GM06990 (cell line): ENCODE results near the gene NIPAL4.

Source experiments
- DNase-seq: peaks from one replicate; pipeline ENCODE4 v3.0.0-alpha.2; 2011; ENCODE audit not compliant: insufficient read length; ENCODE audit errors: extremely low read depth
- H3K27me3 ChIP-seq: replicated peaks from 2 replicates; pipeline ENCODE4 v1.6.0; 2011; ENCODE audit warnings: low read length; ENCODE audit not compliant: control insufficient read depth, insufficient read depth
- H3K36me3 ChIP-seq: 2 replicates; pipeline ENCODE4 v1.5.1; 2011; ENCODE audit warnings: low read length; ENCODE audit not compliant: control insufficient read depth, insufficient read depth
- H3K4me3 ChIP-seq: replicated peaks from 2 replicates; pipeline ENCODE4 v1.5.1; 2011; ENCODE audit warnings: low read depth, mild to moderate bottlenecking, control low read depth, low read length
- CTCF ChIP-seq: IDR thresholded peaks from 2 replicates; pipeline ENCODE4 v1.5.1; 2011; ENCODE audit warnings: low read length, control low read depth, mild to moderate bottlenecking, inconsistent platforms; ENCODE audit not compliant: insufficient read depth, poor library complexity, severe bottlenecking

The NIPAL4 gene

GRCh38 chr5:157516006-157516405, 56.0 kb downstream of the NIPAL4 start:
- H3K27me3 ChIP-seq = no peaks in the 10 kb centered on the region
- H3K4me3 ChIP-seq = no peak overlapping the region
- H3K36me3 ChIP-seq = peaks cover 9% of the 10 kb centered on the region
- no peak for DNase-seq
- no peak for TF ChIP-seq CTCF

GRCh38 chr5:157516626-157517325, 56.8 kb downstream of the NIPAL4 start:
- Histone ChIP-seq H3K27me3 (no peaks in the 10 kb centered on the region), H3K4me3 (no peak overlapping the region), H3K36me3 (peaks cover 9% of the 10 kb centered on the region)
- DNase-seq = no peak
- no peak for TF ChIP-seq CTCF

- peaks cover 4% of the 10 kb centered on the region for H3K36me3 ChIP-seq
- DNase-seq = no peak
- no peak overlapping the region for H3K4me3 ChIP-seq
- TF ChIP-seq CTCF = no peak
- no peaks in the 10 kb centered on the region for H3K27me3 ChIP-seq
These were observed 59.0 kb downstream of the NIPAL4 start for GRCh38 chr5:157518963-157519362.

- DNase-seq = peak; percentile 61
- TF ChIP-seq CTCF = no peak
- Histone ChIP-seq H3K4me3 (no peak overlapping the region), H3K27me3 (no peaks in the 10 kb centered on the region), H3K36me3 (peaks cover 6% of the 10 kb centered on the region)
These were observed 59.7 kb downstream of the NIPAL4 start for GRCh38 chr5:157519579-157520253.

- H3K27me3 ChIP-seq = no peaks in the 10 kb centered on the region
- H3K36me3 ChIP-seq = peaks cover 4% of the 10 kb centered on the region
- no peak for TF ChIP-seq CTCF
- no peak overlapping the region for H3K4me3 ChIP-seq
- no peak for DNase-seq
These were observed 61.1 kb downstream of the NIPAL4 start for GRCh38 chr5:157520911-157521703.
